Activated T-helper 1 cell treated with anti-CD3 and anti-CD28 coated beads, Interleukin-2, amount 50 U/mL, for 16 hours (primary cell): ENCODE data around the gene EFCAB13.

Source experiments
- DNase-seq, 2 donors: peaks; one replicate each; pipeline ENCODE4 v3.0.0-alpha.2; 2020; ENCODE audit warnings: low read depth in 1 of 2, low spot score in 1 of 2

The EFCAB13 gene, protein sequence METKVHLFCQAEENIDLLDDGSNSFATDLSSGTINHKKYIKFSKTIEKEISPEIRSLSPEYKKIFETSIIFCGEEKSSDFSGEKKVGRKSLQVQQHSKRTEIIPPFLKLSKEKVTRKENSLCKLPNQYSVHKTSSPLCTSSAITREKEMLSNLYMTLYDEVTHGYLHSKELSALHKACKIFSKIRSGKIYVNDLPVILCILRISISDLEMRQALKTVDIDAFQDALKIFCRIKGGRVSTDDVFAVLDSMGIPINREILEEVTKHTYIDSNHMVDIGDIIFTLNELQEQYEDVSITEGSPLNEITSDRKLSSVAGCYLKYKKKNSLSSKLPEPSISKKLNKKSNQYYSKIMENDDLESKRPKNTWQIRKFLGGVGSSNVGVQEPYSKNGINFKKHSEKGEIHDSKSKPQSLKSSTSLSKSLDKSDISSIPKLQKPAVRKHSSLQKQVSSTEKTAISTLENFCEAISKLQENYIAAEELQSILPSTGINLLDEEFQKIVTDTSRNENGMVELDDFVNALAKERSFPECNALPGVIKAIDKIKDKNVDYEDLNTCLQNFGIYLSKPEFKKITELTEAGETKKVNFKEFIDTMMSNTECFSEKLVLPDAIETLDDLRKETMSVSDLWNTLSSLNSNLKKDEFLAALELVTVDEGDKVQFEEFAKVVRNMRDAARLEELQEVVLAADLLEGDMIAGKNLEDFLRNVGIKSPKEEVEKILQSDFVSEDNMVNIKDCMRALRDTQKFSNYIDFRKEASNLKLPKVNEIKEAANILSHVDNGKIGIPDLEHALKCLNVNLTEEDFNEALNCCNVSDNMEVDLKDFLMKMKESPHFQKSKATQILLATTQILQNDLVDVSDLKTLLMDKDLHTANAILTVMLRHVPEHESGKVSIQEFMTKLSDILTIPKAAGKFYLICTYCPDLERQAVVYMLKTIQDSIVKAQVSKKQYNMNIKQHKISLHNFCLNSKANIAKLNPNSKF

GRCh38 chr17:47323382-47324223 is at the start of gene EFCAB13:
Gene EFCAB13 (plus strand): TSS chr17:47323955. CDS start chr17:47328354, 4,399 bp downstream.
- DNase-seq, result peak; percentile 53 to 60

DNA sequence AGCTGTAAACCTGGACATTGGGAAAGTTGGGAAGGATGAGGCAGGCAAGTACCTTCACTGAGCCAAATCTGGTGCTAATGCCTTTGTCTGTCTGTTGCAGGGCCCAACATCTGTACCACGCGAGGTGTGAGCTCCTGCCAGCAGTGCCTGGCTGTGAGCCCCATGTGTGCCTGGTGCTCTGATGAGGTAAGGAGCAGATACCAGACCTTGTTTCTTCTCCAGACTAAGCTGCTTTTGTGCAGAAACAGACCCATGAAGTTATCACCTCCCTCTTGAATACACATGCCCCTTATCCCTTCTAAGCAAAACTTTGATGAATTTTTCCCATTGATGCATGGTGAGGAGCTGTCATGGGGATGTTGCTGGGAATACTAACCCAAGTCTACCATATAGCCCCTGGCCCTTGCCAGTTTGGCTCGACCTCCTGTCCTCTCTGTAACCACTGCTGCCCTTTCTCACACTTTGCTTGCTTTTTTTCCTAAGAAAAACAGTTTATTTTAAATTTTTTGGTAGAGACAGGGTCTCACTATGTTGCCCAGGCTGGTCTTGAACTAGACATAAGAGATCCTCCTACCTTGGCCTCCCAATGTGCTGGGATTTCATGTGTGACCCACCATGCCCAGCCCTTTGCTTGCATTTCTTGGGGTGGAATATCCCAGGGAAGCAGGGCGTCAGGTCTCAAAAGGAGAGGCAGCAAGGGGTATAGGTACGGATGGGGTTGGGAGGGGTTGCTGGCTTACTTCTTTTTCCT is 49.3 kb upstream of the EFCAB13 start:
- DNase-seq, result no peak

DNA sequence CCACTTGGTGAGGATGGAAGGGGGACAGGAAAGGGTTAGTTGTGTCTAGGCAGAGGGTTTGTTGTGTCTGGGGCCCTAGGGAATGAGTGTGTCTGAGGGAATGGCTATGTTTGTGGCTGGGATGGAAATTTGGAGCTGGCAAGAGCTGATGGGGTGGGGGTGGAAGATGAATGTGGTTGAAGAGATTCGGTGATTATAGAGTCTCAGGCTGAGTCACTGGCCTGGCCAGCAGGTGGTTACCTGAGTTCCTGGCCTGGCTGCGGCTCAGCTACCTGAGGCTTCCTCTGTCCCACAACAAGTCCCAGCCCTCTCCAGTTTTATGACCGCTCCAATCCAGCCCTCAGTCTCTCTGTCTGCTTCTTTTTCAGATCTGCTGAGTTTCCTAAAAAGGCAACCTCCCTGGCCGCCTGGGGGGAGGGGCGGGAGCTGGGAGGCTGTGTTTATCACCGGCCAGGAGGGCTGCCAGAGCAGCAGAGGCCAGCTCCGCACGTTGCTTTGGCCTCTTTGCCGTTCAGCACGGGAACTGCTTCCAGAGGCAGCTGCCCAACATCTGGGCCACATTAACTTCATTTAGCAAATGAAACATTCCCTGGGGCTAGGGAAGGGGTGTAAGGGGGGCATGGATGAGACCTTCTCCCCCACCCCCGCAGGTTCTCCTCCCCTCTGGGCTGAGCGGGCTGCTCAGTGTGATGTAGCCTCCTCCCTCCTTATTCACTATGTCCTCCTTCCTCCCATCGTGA is 48.3 kb upstream of the EFCAB13 start:
- DNase-seq, result no peak

DNA sequence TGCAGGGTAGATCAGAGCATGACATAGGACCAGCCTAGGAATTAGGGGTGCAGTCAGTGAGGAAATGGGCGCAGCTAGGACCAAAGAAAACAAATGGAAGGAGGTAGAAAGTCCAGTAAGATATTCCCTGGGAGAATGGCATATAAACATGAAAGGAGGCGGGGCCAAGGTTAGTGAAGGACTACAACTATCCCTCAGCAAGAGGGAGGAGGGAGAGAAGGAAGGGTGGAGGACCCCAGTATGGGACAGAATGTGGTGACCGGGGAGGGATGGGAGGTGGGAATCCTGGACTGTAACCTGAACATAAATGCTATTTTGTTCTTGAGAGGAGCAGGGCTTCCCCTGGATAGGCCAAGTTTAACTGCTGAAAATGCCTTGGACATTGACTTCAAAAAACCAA is 47.3 kb upstream of the EFCAB13 start:
- DNase-seq, result no peak

DNA sequence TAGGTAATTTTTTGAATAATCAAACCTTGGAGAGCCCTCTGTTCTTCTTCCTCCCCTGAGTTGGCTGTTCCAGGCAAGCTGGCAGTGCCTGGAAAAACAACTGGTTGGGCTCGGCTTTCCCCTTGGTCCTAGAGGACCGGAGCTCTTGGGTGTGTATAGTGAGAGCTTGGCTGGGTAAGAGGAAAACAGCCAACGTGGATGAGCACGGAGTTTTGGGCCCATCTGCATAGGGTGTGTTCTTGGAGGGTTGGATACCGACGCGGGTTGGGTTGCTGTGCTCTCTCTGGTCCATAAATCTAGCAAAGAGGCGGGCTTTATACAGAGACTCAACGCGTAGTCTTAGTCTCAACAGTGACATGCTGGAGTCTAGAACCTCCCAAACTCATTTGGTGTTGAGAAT is 46.9 kb upstream of the EFCAB13 start:
- DNase-seq, result no peak

GRCh38 chr17:47277921-47278320 is 45.8 kb upstream of the EFCAB13 start:
- no peak for DNase-seq

- no peak for DNase-seq
Measured at GRCh38 chr17:47278561-47278960, 45.2 kb upstream of the EFCAB13 start.

GRCh38 chr17:47279062-47279801 is 44.5 kb upstream of the EFCAB13 start:
- no peak for DNase-seq

DNA sequence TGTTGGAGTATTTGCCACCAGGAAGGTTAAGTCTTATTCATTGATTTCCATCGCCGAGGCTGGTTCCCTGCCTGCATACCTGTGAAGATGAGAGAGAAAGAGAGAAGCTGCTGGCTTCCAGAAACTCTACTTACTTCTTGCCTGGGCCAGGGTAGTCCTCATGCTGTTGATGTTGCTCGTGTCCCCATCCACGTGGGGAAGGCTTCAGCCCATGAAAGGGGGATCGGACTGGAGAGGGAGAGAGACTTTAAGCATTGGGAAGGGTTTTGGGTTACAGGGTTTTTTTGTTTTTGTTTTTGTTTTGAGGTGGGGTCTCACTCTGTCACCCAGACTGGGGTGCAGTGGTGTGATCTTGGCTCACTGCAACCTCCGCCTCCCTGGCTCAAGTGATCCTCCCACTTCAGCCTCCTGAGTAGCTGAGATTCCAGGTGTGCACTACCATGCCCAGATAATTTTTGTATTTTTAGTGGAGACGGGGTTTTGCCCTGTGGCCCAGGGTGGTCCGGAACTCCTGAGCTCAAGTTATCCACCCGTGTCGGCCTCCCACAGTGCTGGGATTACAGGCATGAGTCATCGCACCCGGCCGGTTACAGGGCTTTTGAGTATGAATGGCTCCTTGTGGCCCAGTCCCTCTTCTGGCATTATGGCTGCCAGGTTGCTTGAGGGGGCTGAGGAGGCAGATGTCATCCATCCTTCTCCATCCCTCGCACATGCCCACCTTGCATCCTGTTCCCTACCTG is 43.5 kb upstream of the EFCAB13 start:
- no peak for DNase-seq

- no peak for DNase-seq
Measured at GRCh38 chr17:47281216-47281615, 42.5 kb upstream of the EFCAB13 start.

DNA sequence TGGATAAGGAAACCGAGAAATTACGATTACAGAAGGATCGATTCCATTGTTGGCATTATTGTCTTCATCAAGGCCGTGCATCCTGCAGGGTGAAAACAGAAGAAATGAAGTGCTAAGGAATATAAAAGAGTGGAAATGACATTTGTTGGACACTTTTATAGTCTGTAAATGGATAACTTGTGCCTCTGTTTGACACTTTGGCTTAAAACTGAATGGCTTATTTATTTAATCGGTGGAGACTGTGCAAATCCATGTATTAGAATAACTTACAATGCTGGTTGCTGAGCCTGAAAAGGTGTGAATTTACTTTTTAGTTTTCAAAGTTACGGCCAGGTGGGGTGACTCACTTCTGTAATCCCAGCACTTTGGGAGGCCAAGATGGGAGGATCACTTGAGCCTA is 38.8 kb upstream of the EFCAB13 start:
- no peak for DNase-seq

DNA sequence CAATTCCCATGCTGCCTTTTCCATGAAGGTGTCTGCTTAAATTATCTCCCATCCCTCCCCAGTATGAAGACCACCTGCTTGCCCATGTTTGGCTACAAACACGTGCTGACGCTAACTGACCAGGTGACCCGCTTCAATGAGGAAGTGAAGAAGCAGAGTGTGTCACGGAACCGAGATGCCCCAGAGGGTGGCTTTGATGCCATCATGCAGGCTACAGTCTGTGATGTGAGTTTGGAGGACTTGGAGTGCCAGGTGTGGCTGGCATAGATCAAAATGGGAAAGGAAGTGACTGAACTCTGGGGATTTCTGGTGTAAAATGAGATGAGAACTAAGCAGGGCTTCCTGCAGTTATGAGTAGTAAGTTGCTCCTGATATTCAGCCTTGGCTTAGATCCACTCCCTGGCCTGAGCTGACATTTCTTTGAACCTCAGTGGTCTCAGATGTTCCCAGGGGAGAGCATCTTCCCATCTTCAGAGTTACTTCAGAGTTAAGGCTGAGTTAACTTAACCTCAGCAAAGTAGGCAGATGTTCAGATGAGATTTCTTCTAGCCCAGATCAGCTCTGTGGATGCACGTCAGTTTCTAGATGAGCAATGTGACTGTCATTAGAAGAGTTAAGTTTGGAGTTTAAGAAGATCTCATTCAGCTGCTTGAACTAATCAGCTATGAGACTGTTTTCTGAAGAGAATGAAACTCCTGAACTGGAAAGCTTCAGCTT is 37.4 kb upstream of the EFCAB13 start:
- no peak for DNase-seq

DNA sequence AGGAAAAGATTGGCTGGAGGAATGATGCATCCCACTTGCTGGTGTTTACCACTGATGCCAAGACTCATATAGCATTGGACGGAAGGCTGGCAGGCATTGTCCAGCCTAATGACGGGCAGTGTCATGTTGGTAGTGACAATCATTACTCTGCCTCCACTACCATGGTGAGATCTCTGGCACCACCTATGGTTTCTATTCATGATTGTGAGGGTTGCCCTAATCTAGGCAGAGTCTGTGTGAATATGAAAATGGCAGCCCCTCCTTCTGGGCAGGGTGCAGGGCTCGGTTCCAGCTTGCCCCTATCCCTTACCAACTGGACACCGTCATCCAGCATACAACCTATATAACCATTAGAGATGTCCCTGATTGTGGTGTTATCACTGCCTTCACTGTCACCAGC is 36.7 kb upstream of the EFCAB13 start:
- no peak for DNase-seq

DNA sequence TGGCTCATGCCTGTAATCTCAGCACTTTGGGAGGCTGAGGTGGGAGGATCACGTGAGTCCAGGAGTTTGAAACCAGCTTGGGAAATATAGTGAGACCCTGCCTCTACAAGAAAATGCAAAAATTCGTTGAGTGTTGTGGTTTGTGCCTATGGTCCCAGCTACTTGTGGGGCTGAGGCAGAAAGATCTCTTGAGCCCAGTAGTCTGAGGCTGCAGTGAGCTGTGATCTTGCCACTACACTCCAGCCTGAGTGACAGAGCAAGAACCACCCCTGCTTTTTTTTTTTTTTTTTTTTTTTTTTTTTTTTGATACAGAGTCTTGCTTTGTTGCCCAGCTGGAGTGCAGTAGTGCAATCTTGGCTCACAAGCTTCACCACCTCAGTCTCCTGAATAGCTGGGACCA is 36.1 kb upstream of the EFCAB13 start:
- no peak for DNase-seq

DNA sequence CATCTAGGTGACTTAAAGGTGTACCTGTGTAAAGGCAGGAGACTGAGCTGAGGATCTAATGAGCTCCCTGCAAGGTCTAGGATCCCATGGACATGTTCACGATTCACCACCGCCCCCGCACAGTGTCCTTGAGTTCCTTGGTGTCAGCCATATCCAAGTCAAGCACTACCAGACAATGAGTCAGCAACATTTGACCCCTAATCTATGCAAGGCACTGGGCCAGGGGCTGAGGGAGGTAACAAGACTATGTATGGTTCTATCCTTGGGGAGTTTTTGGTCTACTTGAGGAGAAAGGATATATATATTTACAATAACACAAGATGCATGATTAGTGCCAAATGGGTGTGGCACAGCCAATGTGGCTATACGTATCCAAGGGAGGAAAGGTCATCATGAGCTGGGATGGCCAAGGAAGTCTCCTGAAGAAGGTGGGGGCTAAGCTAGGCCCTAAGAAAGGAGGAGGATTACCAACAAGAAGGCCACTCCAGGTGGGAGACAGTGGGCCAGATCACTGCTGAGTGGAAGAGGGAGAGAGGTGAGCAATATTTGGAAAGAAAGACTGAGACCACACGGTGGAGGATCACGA is 35.1 kb upstream of the EFCAB13 start:
- DNase-seq, result no peak

DNA sequence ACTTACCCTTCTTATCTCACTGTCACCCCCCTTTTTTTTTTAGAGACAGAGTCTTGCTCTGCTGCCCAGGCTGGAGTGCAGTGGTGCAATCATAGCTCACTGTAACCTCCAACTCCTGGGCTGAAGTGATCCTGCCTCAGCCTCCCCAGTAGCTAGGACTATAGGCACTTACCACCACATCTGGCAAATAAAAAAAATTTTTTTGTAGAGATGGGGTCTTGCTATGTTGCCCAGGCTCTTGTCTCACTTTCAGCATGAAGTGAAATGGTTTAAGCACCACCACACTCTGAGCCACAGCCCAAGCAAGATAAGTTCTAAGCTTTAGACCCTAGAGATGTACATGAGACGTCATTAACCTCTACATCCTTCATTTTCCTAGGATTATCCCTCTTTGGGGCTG is 34.5 kb upstream of the EFCAB13 start:
- no peak for DNase-seq

DNA sequence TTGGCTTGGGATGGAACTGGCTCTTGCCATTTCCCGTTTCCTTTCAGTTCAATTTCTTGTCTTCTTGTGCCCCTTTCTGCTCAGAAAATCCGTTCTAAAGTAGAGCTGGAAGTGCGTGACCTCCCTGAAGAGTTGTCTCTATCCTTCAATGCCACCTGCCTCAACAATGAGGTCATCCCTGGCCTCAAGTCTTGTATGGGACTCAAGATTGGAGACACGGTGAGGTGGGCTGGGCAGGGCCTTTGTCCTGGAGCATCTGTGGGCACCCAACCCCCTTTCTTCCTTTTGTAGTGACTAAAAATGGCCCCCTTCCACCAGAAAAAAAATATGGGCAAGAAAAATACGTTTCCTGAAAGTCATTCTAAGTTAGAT is 32.9 kb upstream of the EFCAB13 start:
- DNase-seq, result no peak
